ENCODE measurements around the gene DENND6B. TPM values are rescaled to one million over a fixed set of nuclear protein-coding genes. Genes with fewer than 3 reads are reported as not detected.
"Not testable (repeated sequence)": the region's sequence is repeated elsewhere in the genome, so short reads cannot be mapped to it uniquely, and the experiment has no call there.

The DENND6B gene
- total RNA-seq, 2 donors from 2014 or later: 9.6 to 19.6 TPM

DNA sequence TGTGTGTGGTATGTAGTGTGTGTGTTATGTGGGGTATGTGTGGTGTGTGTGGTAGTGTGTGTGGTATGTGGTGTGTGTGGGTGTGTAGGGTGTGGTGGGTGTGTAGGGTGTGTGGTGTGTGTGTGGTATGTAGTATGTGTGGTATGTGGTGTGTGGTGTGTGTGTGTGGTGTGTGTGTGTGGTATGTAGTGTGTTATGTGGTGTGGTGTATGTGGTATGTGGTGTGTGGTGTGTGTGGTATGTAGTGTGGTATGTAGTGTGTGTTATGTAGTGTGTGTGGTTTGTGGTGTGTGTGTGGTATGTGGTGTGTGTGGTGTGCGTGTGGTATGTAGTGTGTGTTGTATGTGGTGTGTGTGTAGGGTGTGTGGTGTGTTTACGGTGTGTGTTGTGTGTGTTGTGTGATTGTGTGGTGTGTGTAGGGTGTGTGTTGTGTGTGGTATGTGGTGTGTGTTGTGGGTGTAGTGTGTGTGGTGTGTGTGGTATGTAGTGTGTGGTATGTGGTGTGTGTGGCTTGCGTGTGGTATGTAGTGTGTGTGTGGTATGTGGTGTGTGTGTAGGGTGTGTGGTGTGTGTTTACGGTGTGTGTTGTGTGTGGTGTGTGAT lies 12.1 kb upstream of the DENND6B start:
- Histone ChIP-seq H3K4me3 (no peak overlapping the region), H3K36me3 (no peaks in the 10 kb centered on the region), H3K27ac (no peak overlapping the region), H3K27me3 (replicated peaks; ENCODE audit: insufficient read depth) (no peaks in the 10 kb centered on the region), H3K4me1 (replicated peaks) (no peaks in the 10 kb centered on the region), H3K9me3 (no peaks in the 10 kb centered on the region)
- whole genome bisulfite sequencing: 93% methylated on average over 4 of the region's 4 CpGs
- DNase-seq (ENCODE audit: low spot score): no peak
- TF ChIP-seq, protein P1, sequence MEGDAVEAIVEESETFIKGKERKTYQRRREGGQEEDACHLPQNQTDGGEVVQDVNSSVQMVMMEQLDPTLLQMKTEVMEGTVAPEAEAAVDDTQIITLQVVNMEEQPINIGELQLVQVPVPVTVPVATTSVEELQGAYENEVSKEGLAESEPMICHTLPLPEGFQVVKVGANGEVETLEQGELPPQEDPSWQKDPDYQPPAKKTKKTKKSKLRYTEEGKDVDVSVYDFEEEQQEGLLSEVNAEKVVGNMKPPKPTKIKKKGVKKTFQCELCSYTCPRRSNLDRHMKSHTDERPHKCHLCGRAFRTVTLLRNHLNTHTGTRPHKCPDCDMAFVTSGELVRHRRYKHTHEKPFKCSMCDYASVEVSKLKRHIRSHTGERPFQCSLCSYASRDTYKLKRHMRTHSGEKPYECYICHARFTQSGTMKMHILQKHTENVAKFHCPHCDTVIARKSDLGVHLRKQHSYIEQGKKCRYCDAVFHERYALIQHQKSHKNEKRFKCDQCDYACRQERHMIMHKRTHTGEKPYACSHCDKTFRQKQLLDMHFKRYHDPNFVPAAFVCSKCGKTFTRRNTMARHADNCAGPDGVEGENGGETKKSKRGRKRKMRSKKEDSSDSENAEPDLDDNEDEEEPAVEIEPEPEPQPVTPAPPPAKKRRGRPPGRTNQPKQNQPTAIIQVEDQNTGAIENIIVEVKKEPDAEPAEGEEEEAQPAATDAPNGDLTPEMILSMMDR (IDR thresholded peaks at IDR 0.05): no peak
- TF ChIP-seq POLR2A (IDR thresholded peaks at IDR 0.05) (no peak), POLR2AphosphoS5 (IDR thresholded peaks at IDR 0.05) (no peak)
- intact Hi-C loops (cut with DNase I): no loop called here

DNA sequence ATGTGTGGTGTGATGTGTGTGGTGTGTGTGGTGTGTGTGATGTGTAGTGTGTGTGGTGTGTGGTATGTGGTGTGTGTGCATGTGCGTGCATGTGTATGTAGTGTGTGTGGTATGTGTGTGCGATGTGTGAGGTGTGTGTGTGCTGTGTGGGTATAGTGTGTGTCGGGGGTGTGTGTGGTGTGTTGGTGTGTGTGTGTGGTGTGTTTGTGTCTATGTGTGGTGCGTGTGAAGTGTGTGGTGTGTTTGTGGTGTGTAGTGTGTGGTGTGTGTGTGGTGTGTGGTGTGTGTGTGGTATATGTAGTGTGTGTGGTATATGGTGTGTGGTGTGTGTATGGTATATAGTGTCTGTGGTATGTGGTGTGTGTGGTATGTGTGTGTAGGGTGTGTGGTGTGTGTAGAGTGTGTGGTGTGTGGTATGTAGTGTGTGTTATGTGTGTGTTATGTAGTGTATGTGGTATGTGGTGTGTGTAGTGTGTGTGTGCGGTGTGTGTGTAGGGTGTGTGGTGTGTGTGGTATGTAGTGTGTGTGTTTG lies 11.3 kb upstream of the DENND6B start:
- Histone ChIP-seq H3K4me1 (replicated peaks) (no peaks in the 10 kb centered on the region), H3K27me3 (replicated peaks; ENCODE audit: insufficient read depth) (no peaks in the 10 kb centered on the region), H3K9me3 (no peaks in the 10 kb centered on the region), H3K4me3 (no peak overlapping the region), H3K27ac (no peak overlapping the region), H3K36me3 (no peaks in the 10 kb centered on the region)
- DNase-seq (ENCODE audit: low spot score): no peak
- TF ChIP-seq, protein P1 (IDR thresholded peaks at IDR 0.05): no peak
- TF ChIP-seq POLR2A (IDR thresholded peaks at IDR 0.05): no peak
- TF ChIP-seq POLR2AphosphoS5 (IDR thresholded peaks at IDR 0.05): no peak
- WGBS: 96% methylated on average over 5 of the region's 5 CpGs
- intact Hi-C loops (cut with DNase I): no loop called here

DNA sequence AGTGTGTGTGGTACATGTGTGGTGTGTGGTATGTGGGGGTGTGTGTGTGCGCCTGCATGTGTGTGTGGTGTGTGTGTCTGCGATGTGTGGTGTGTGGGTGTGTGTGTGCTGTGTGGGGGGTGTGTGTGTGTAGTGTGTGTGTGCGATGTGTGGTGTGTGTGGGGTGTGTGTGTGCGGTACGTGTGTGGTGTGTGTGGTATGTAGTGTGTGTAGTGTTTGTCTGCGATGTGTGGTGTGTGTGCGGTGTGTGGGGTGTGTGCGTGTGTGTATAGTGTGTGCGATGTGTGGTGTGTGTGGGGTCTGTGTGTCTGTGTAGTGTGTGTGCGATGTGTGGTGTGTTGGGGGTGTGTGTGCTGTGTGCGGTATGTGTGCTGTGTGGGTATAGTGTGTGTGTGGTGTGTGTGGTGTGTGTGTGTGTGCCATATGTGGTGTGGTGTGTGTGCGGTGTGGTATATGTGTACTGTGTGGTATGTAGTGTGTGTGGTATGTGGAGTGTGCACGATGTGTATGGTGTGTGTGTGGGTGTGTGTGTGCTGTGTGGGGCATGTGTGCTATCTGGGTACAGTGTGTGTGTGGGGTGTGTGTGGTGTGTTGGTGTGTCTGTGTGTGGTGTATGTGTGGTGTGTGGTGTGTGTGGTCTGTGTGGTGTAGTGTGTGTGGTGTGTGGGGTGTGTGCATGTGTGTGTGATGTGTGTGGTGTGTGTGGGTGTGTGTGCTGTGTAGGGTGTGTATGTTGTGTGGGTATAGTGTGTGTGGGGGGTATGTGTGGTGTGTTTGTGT lies 10.6 kb upstream of the DENND6B start:
- 95% methylated on average over 13 of the region's 13 CpGs for WGBS
- Histone ChIP-seq H3K4me1 (replicated peaks) (no peaks in the 10 kb centered on the region), H3K27me3 (replicated peaks; ENCODE audit: insufficient read depth) (no peaks in the 10 kb centered on the region), H3K36me3 (no peaks in the 10 kb centered on the region), H3K4me3 (no peak overlapping the region), H3K9me3 (no peaks in the 10 kb centered on the region), H3K27ac (no peak overlapping the region)
- intact Hi-C loops (cut with DNase I): no loop called here
- no peak for DNase-seq (ENCODE audit: low spot score)
- TF ChIP-seq POLR2A (IDR thresholded peaks at IDR 0.05) (no peak), POLR2AphosphoS5 (IDR thresholded peaks at IDR 0.05) (no peak)
- TF ChIP-seq, protein P1 (IDR thresholded peaks at IDR 0.05): no peak

DNA sequence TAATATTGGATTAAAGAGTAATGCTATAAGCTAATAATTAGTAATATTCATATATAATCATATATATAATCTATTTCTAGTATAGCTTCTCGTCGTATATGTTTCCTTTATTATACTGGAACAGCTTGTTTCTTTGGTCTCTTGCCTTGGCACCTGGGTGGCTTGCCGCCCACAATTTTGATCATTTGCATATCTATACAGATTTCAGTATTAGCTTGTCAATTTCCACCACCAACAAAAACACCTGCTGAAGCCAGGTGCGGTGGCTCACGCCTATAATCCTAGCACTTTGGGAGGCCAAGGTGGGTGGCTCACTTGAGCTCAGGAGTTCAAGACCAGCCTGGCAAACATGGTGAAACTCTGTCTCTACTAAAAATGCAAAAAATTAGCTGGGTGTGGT lies 7.6 kb upstream of the DENND6B start:
- 85% methylated on average over 5 of the region's 5 CpGs for WGBS
- H3K36me3 ChIP-seq; intact Hi-C loops (cut with DNase I); H3K4me3 ChIP-seq; H3K27me3 ChIP-seq (replicated peaks; ENCODE audit: insufficient read depth); H3K4me1 ChIP-seq (replicated peaks); DNase-seq (ENCODE audit: low spot score); H3K27ac ChIP-seq; H3K9me3 ChIP-seq: not testable (repeated sequence)

DNA sequence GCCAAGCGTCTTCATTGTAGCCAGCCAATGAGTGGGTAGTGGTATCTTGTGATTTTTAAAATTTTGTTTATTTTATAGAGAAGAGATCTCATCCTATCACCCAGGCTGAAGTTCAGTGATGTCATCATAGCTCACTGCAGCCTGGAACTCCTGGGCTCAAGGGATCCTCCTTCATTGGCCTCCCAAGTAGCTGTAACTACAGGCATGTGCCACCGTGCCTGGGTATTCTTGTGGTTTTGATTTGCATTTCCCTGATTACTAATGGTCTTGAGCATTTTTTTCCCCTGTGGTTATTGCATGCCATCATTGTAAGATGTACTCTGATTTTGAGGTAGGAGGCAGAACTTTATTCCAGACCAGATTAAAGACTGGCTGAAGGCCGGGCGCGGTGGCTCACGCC lies 2.4 kb upstream of the DENND6B start:
- TF ChIP-seq POLR2AphosphoS5 (IDR thresholded peaks at IDR 0.05) (no peak), POLR2A (IDR thresholded peaks at IDR 0.05) (no peak)
- TF ChIP-seq, protein P1 (IDR thresholded peaks at IDR 0.05): no peak
- Histone ChIP-seq H3K36me3 (no peaks in the 10 kb centered on the region), H3K27me3 (replicated peaks; ENCODE audit: insufficient read depth) (no peaks in the 10 kb centered on the region), H3K4me3 (no peak overlapping the region), H3K27ac (no peak overlapping the region), H3K9me3 (no peaks in the 10 kb centered on the region), H3K4me1 (replicated peaks) (no peaks in the 10 kb centered on the region)
- intact Hi-C loops (cut with DNase I): no loop called here
- no peak for DNase-seq (ENCODE audit: low spot score)
- 94% methylated on average over 6 of the region's 6 CpGs for WGBS
